Measurements from ENCODE around the gene NCAPD3. TPM values are rescaled to one million over a fixed set of nuclear protein-coding genes. Genes with fewer than 3 reads are reported as not detected.

NCAPD3 gene
- total and polyA plus RNA-seq, 9 of the 15 experiments (the other 6 are each of a cell fraction or from before 2014, with no cell fraction given), result 23.6 to 80.6 (median 58.6) TPM

DNA sequence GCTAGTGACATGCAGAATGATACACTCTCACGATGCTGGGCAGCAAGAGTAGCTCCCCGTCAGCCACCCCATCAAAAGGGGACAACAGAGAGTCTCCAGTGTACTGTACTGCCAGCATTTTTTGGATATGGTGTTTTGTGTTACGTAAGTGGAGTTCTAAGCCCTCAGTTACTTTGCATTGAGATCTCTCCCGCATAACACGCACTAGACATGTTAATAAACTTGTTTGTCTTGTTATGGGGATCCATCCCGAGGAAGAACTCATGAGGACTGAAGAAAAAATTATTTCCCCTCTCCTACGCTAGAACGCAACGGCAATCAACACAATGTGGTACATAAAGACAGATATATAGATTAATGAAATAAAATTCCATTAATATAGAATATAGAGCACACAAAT, 24.2 kb downstream of the NCAPD3 start:
- H3K27me3 ChIP-seq (ENCODE audit: control insufficient read depth in 2 of 2, insufficient read depth in 2 of 2, low read length in 2 of 2), result no peaks in the 10 kb centered on the region
- FAIRE-seq (no peak), ATAC-seq (no peak), DNase-seq (ENCODE audit: extremely low read depth in 1 of 4, low spot score in 3 of 4) (no peak)
- H3K4me2 ChIP-seq (ENCODE audit: insufficient read depth, low read length), result no peak overlapping the region
- H3K9me1 ChIP-seq (ENCODE audit: control insufficient read depth, insufficient read depth, low read length), result no peaks in the 10 kb centered on the region
- no peak overlapping the region for H3K27ac ChIP-seq (ENCODE audit: extremely low read depth, low read depth, low read length)
- no peak overlapping the region for H3K4me3 ChIP-seq
- H3K4me1 ChIP-seq (replicated peaks in 1 of 2; ENCODE audit: control insufficient read depth in 2 of 2, insufficient read depth in 2 of 2, low read length in 2 of 2), result no peaks in the 10 kb centered on the region
- no peaks in the 10 kb centered on the region for H4K20me1 ChIP-seq (replicated peaks; ENCODE audit: control insufficient read depth, insufficient read depth, low read length)
- no peaks in the 10 kb centered on the region for H3K9me3 ChIP-seq (replicated peaks; ENCODE audit: control insufficient read depth, insufficient read depth, low read depth, low read length)
- in situ Hi-C loops (cut with MboI), result no loop called here
- H2AFZ ChIP-seq (ENCODE audit: low read depth, low read length), result no peak overlapping the region
- H3K79me2 ChIP-seq (ENCODE audit: control insufficient read depth, insufficient read depth, low read length), result no peaks in the 10 kb centered on the region
- ChIA-PET CTCF (ENCODE audit: low intra/inter-chr PET ratio) (no interaction called here), POLR2A (interaction anchor here (0.6 to 0.9 kb wide), 3 partner anchors 24 to 191 kb away, joined by 3 read pairs; partner anchors contain the start of gene NCAPD3)
- no peak for TF ChIP-seq MAFK (IDR thresholded peaks at IDR 0.05; ENCODE audit: low read length)
- TF ChIP-seq NRF1 (conservative IDR thresholded peaks at IDR 0.05 in 1 of 2, IDR thresholded peaks at IDR 0.05 in 1 of 2), result no peak
- no peak for TF ChIP-seq PCBP2 (IDR thresholded peaks at IDR 0.05; ENCODE audit: low read depth, low read length, poor library complexity, severe bottlenecking)
- TF ChIP-seq FOXJ3 (CRISPR knock-in tag; IDR thresholded peaks at IDR 0.05), result no peak
- TF ChIP-seq, protein P1, sequence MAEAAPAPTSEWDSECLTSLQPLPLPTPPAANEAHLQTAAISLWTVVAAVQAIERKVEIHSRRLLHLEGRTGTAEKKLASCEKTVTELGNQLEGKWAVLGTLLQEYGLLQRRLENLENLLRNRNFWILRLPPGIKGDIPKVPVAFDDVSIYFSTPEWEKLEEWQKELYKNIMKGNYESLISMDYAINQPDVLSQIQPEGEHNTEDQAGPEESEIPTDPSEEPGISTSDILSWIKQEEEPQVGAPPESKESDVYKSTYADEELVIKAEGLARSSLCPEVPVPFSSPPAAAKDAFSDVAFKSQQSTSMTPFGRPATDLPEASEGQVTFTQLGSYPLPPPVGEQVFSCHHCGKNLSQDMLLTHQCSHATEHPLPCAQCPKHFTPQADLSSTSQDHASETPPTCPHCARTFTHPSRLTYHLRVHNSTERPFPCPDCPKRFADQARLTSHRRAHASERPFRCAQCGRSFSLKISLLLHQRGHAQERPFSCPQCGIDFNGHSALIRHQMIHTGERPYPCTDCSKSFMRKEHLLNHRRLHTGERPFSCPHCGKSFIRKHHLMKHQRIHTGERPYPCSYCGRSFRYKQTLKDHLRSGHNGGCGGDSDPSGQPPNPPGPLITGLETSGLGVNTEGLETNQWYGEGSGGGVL (CRISPR knock-in tag; IDR thresholded peaks at IDR 0.05), result no peak
- TF ChIP-seq HDAC1 (IDR thresholded peaks at IDR 0.05), result no peak
- H3K36me3 ChIP-seq (ENCODE audit: control insufficient read depth, insufficient read depth, low read length), result peaks cover 94% of the 10 kb centered on the region
- 92% methylated on average over 9 of the region's 9 CpGs for WGBS (ENCODE audit: insufficient coverage, low coverage, missing lambda C conversion rate)
- no peak overlapping the region for H3K9ac ChIP-seq (ENCODE audit: insufficient read depth in 1 of 2, low read depth in 2 of 2, low read length in 2 of 2)
- BruUV-seq (replicated peaks), result no TSS peak
- intact Hi-C loops (cut with micrococcal nuclease), result no loop called here
